H1 (cell line): ENCODE measurements around the gene ALLC. TPM values are rescaled to one million over a fixed set of nuclear protein-coding genes. Genes with fewer than 3 reads are reported as not detected.
A peak's percentile ranks its signal among the peaks of the same experiment; 100 is the strongest.

ENCODE experiments used
- CTCF ChIA-PET: fragments of 300-600 bp; sonication (Branson Sonifier 250); formaldehyde crosslinking; loops from one replicate; lab custom pipeline; 2021; ENCODE audit not compliant: partially characterized antibody; lab: Charles Lee
- POLR2A ChIA-PET: fragments of 300-600 bp; sonication (Branson Sonifier 250); formaldehyde crosslinking; loops from one replicate; lab custom pipeline; 2021; ENCODE audit warnings: inconsistent platforms; ENCODE audit not compliant: partially characterized antibody; lab: Charles Lee
- DNase-seq, 2 experiments: peaks; one replicate each; pipeline versions ENCODE4 v3.0.0 to v3.0.0-alpha.2; 2010 to 2022; ENCODE audit warnings: low spot score in 2 of 2, low read depth in 1 of 2, mixed read lengths in 1 of 2
- FAIRE-seq: peaks from 2 replicates; lab custom pipeline; 2011; peaks lifted over from hg19 to GRCh38; lab: Jason Lieb, UNC
- H2AFZ ChIP-seq: 2 replicates; pipeline ENCODE4 v1.8.1; 2012; ENCODE audit warnings: low read length, inconsistent platforms
- H2AK5ac ChIP-seq: 2 replicates; pipeline ENCODE4 v1.6.1; 2013; ENCODE audit warnings: low read depth, low read length
- H2BK120ac ChIP-seq: replicated peaks from 2 replicates; pipeline ENCODE3; 2013; ENCODE audit warnings: low read depth, low read length, inconsistent platforms
- H2BK12ac ChIP-seq: 2 replicates; pipeline ENCODE4 v1.6.1; 2013; ENCODE audit warnings: low read depth, low read length
- H2BK15ac ChIP-seq: 2 replicates; pipeline ENCODE4 v1.6.1; 2013; ENCODE audit warnings: low read length
- H2BK20ac ChIP-seq: 2 replicates; pipeline ENCODE4 v1.6.1; 2013; ENCODE audit warnings: low read length
- H2BK5ac ChIP-seq: 2 replicates; pipeline ENCODE4 v1.6.1; 2013; ENCODE audit warnings: low read depth, low read length
- H3K14ac ChIP-seq: 2 replicates; pipeline ENCODE4 v1.6.1; 2013; ENCODE audit warnings: inconsistent platforms; ENCODE audit not compliant: insufficient read length
- H3K18ac ChIP-seq: 2 replicates; pipeline ENCODE4 v1.6.1; 2013; ENCODE audit warnings: low read length; ENCODE audit errors: extremely low read depth
- H3K23ac ChIP-seq: 2 replicates; pipeline ENCODE4 v1.6.1; 2013; ENCODE audit warnings: inconsistent platforms; ENCODE audit not compliant: insufficient read length
- H3K23me2 ChIP-seq: 2 replicates; pipeline ENCODE4 v1.6.1; 2013; ENCODE audit warnings: low read depth, low read length
- H3K27ac ChIP-seq: 2 replicates; pipeline ENCODE4 v1.6.1; 2011; ENCODE audit warnings: low read depth, low read length, inconsistent platforms
- H3K27me3 ChIP-seq, 4 experiments: replicated peaks in 1 of 4; 1 replicate in 1 of 4; 2 replicates in 3 of 4; pipeline versions ENCODE4 v1.6.1 to v1.8.1; 2011 to 2013; ENCODE audit warnings: low read length in 3 of 4, mild to moderate bottlenecking in 3 of 4, inconsistent platforms in 2 of 4, mixed read lengths in 2 of 4, moderate library complexity in 1 of 4; ENCODE audit not compliant: control insufficient read depth in 3 of 4, insufficient read depth in 3 of 4; ENCODE audit errors: extremely low read depth in 1 of 4
- H3K36me3 ChIP-seq, 4 experiments: 2 replicates each; pipeline versions ENCODE4 v1.6.1 to v1.8.1; 2011 to 2013; ENCODE audit warnings: mild to moderate bottlenecking in 4 of 4, low read length in 3 of 4, moderate library complexity in 2 of 4, control low read depth in 1 of 4, inconsistent platforms in 1 of 4; ENCODE audit not compliant: insufficient read depth in 4 of 4, control insufficient read depth in 2 of 4
- H3K4ac ChIP-seq: replicated peaks from 2 replicates; pipeline ENCODE3; 2013; ENCODE audit warnings: low read length, low read depth, mixed read lengths, inconsistent platforms; ENCODE audit not compliant: insufficient read length
- H3K4me1 ChIP-seq, 4 experiments: replicated peaks in 1 of 4; 1 replicate in 1 of 4; 2 replicates in 3 of 4; pipeline versions ENCODE4 v1.6.1 to v1.8.1; 2011 to 2013; ENCODE audit warnings: low read length in 3 of 4, inconsistent platforms in 2 of 4, mixed read lengths in 1 of 4; ENCODE audit not compliant: insufficient read depth in 4 of 4, control insufficient read depth in 3 of 4
- H3K4me2 ChIP-seq, 2 experiments: 2 replicates each; pipeline versions ENCODE4 v1.6.1 to v1.8.1; 2011 to 2013; ENCODE audit warnings: low read depth in 2 of 2, low read length in 2 of 2, control low read depth in 1 of 2, inconsistent platforms in 1 of 2, mild to moderate bottlenecking in 1 of 2; ENCODE audit not compliant: insufficient read depth in 1 of 2
- H3K4me3 ChIP-seq, 4 experiments: fragments of 200-600, 300-600 bp in 1 of 4; sonication (generic), shearing (Covaris generic), sonication (Bioruptor Twin) in 1 of 4; 2 replicates each; pipeline versions ENCODE4 v1.5.1 to v1.8.1; 2011 to 2016; ENCODE audit warnings: low read length in 4 of 4, low read depth in 3 of 4, control low read depth in 2 of 4, inconsistent platforms in 2 of 4, mild to moderate bottlenecking in 2 of 4, mixed read lengths in 1 of 4, moderate library complexity in 1 of 4; ENCODE audit not compliant: insufficient read depth in 2 of 4; ENCODE audit errors: extremely low read depth in 1 of 4
- H3K56ac ChIP-seq: replicated peaks from 2 replicates; pipeline ENCODE3; 2013; ENCODE audit warnings: low read depth, mild to moderate bottlenecking, mixed read lengths, low read length, inconsistent platforms; ENCODE audit not compliant: insufficient read length
- H3K79me1 ChIP-seq: 2 replicates; pipeline ENCODE4 v1.6.1; 2013; ENCODE audit warnings: low read depth, low read length, control low read depth
- H3K79me2 ChIP-seq, 2 experiments: 2 replicates each; pipeline versions ENCODE4 v1.6.1 to v1.8.1; 2012 to 2013; ENCODE audit warnings: low read length in 2 of 2, mild to moderate bottlenecking in 2 of 2, inconsistent platforms in 1 of 2; ENCODE audit not compliant: insufficient read depth in 2 of 2, control insufficient read depth in 1 of 2
- H3K9ac ChIP-seq, 4 experiments: replicated peaks in 1 of 4; 1 replicate in 1 of 4; 2 replicates in 3 of 4; pipeline versions ENCODE4 v1.6.1 to v1.8.1; 2011 to 2013; ENCODE audit warnings: low read depth in 3 of 4, low read length in 3 of 4, control low read depth in 2 of 4, mild to moderate bottlenecking in 2 of 4, moderate library complexity in 2 of 4, inconsistent platforms in 1 of 4; ENCODE audit errors: extremely low read depth in 1 of 4
- H3K9me3 ChIP-seq, 2 experiments: 2 replicates each; pipeline versions ENCODE4 v1.6.1 to v1.8.1; 2012 to 2013; ENCODE audit warnings: mild to moderate bottlenecking in 2 of 2, moderate library complexity in 2 of 2, control low read depth in 1 of 2, inconsistent platforms in 1 of 2, low read depth in 1 of 2, low read length in 1 of 2, mixed read lengths in 1 of 2; ENCODE audit not compliant: insufficient read depth in 2 of 2
- H4K20me1 ChIP-seq, 2 experiments: replicated peaks in 1 of 2; 2 replicates each; pipeline versions ENCODE3 to v1.8.1; 2011 to 2013; ENCODE audit warnings: inconsistent platforms in 2 of 2, low read length in 2 of 2, mild to moderate bottlenecking in 1 of 2; ENCODE audit not compliant: insufficient read depth in 2 of 2, control insufficient read depth in 1 of 2
- H4K5ac ChIP-seq: 2 replicates; pipeline ENCODE4 v1.6.1; 2013; ENCODE audit warnings: low read length, low read depth, mixed read lengths, inconsistent platforms; ENCODE audit not compliant: insufficient read length
- H4K8ac ChIP-seq: 2 replicates; pipeline ENCODE4 v1.8.0; 2013; ENCODE audit warnings: mild to moderate bottlenecking, moderate library complexity, low read length, inconsistent platforms; ENCODE audit not compliant: insufficient read depth; ENCODE audit errors: extremely low read depth
- H4K91ac ChIP-seq: replicated peaks from 2 replicates; pipeline ENCODE3; 2013; ENCODE audit warnings: low read length, mixed read lengths, inconsistent platforms; ENCODE audit not compliant: insufficient read length
- CREB1 ChIP-seq: IDR thresholded peaks from 2 replicates; pipeline ENCODE4 v1.6.1; 2012; ENCODE audit warnings: inconsistent platforms
- CTCF ChIP-seq, 3 experiments: IDR thresholded peaks; 1 replicate in 2 of 3; 2 replicates in 1 of 3; pipeline versions ENCODE4 v1.5.1 to v1.6.1; 2011; ENCODE audit warnings: low read length in 3 of 3, mild to moderate bottlenecking in 3 of 3, inconsistent platforms in 2 of 3, low read depth in 1 of 3, moderate library complexity in 1 of 3; ENCODE audit not compliant: insufficient read depth in 1 of 3; ENCODE audit errors: control extremely low read depth in 1 of 3
- EP300 ChIP-seq, 2 experiments: IDR thresholded peaks; 1 replicate in 1 of 2; 2 replicates in 1 of 2; pipeline ENCODE4 v1.6.1; 2011 to 2012; ENCODE audit warnings: low read depth in 2 of 2, low read length in 2 of 2, mild to moderate bottlenecking in 2 of 2, borderline replicate concordance in 1 of 2, inconsistent platforms in 1 of 2, moderate library complexity in 1 of 2
- GABPA ChIP-seq: IDR thresholded peaks from 2 replicates; pipeline ENCODE4 v1.6.1; 2011; ENCODE audit warnings: mild to moderate bottlenecking, low read length, moderate library complexity, borderline replicate concordance; ENCODE audit not compliant: insufficient read depth
- POLR2A ChIP-seq, 2 experiments: IDR thresholded peaks; 1 replicate in 1 of 2; 2 replicates in 1 of 2; pipeline ENCODE4 v1.6.1; 2011; ENCODE audit warnings: low read depth in 2 of 2, low read length in 2 of 2, mild to moderate bottlenecking in 2 of 2; ENCODE audit errors: control extremely low read depth in 1 of 2
- RAD21 ChIP-seq, 2 experiments: IDR thresholded peaks in 1 of 2; conservative IDR thresholded peaks in 1 of 2; 2 replicates each; pipeline ENCODE4 v1.6.1; 2011; ENCODE audit warnings: low read depth in 2 of 2, low read length in 2 of 2, improper control_type of control experiment in 1 of 2, inconsistent platforms in 1 of 2, mild to moderate bottlenecking in 1 of 2, moderate library complexity in 1 of 2
- SIRT6 ChIP-seq: IDR thresholded peaks from one replicate; pipeline ENCODE4 v1.7.1; 2012; ENCODE audit warnings: low read length, inconsistent platforms
- SIX5 ChIP-seq: IDR thresholded peaks from 2 replicates; pipeline ENCODE4 v1.6.1; 2011; ENCODE audit warnings: mild to moderate bottlenecking, low read depth, low read length
- YY1 ChIP-seq: IDR thresholded peaks from 2 replicates; pipeline ENCODE4 v1.6.1; 2011; ENCODE audit warnings: low read depth, mild to moderate bottlenecking, low read length
- WGBS, 2 experiments: shearing (Covaris generic) in 1 of 2; methylation state at CpG; one replicate each; pipeline versions ENCODE4 v1.1.6 to v1.1.7; 2013 to 2015; ENCODE audit warnings: low lambda C conversion rate in 2 of 2, mixed read lengths in 2 of 2, inconsistent platforms in 1 of 2, low coverage in 1 of 2, missing lambda C conversion rate in 1 of 2; ENCODE audit not compliant: insufficient replicate concordance in 2 of 2, insufficient coverage in 1 of 2, insufficient read length in 1 of 2; ENCODE audit errors: extremely low coverage in 1 of 2, missing lambda C conversion rate in 1 of 2; 5-methylcytosine and 5-hydroxymethylcytosine counted together
- polyA plus RNA-seq, 7 experiments: library from polyadenylated mRNA; depleted of rRNA in 3 of 7; stranded (reverse) in 5 of 7; unstranded in 2 of 7; fragments of >200 nt in 5 of 7; fragments of 200-250 nt in 2 of 7; gene quantifications; 1 replicate in 5 of 7; 2 replicates in 1 of 7; 4 replicates in 1 of 7; pipeline versions ENCODE4 v1.2.1 to v1.2.3, GENCODE V29; 2011 to 2013; ENCODE audit warnings: missing spikeins in 2 of 7, mixed read lengths in 2 of 7
- total RNA-seq: library from RNA; stranded (reverse); fragmentation: NEBNext Ultra II Directional; extraction: Animal tissue kit (Norgen Biotek cat#: 25700); gene quantifications from 2 replicates; pipeline ENCODE4 v1.2.1, GENCODE V29; 2021

The ALLC gene
- total and polyA plus RNA-seq, 2 of the 8 experiments (the other 6 are each of a cell fraction or from before 2014, with no cell fraction given): not detected

- no peak overlapping the region for H4K91ac ChIP-seq
- no peaks in the 10 kb centered on the region; a peak in 1 of 4 replicates for H3K9me3 ChIP-seq
- H3K56ac ChIP-seq: no peak overlapping the region
- no peak overlapping the region for H3K27ac ChIP-seq
- no peak overlapping the region for H3K4me2 ChIP-seq
- peaks cover 5 to 24% (median 18%) of the 10 kb centered on the region in 4 experiments for H3K4me1 ChIP-seq
- H3K9ac ChIP-seq: no peak overlapping the region
- WGBS, 2 experiments: 87% methylated on average over 21 of the region's 21 CpGs; no CpG with 5 or more reads in 1 of the 2 experiments
- H2BK15ac ChIP-seq: 0 out of 2 replicates have a peak overlapping the region, but pooled peaks have one; percentile 92
- H4K5ac ChIP-seq: no peak overlapping the region
- peak overlapping the region; percentile 50; the same call in 1 of the 2 replicates for H2BK12ac ChIP-seq
- peaks cover 0 to 2% (median 0%) of the 10 kb centered on the region in 4 experiments; a peak in 1 of 7 replicates for H3K27me3 ChIP-seq
- no peaks in the 10 kb centered on the region for H3K79me2 ChIP-seq
- FAIRE-seq (no peak), DNase-seq (no peak)
- H3K23me2 ChIP-seq: peaks cover 7% of the 10 kb centered on the region; the same call in 1 of the 2 replicates
- H3K14ac ChIP-seq: no peak overlapping the region
- no peaks in the 10 kb centered on the region for H3K36me3 ChIP-seq
- H2AFZ ChIP-seq: no peak overlapping the region
- H2BK20ac ChIP-seq: no peak overlapping the region
- no peak overlapping the region for H2BK5ac ChIP-seq
- H4K8ac ChIP-seq: peak overlapping the region; percentile 66; the same call in 1 of the 2 replicates
- peak overlapping the region; percentile 78; the same call in 1 of the 2 replicates for H2AK5ac ChIP-seq
- CTCF ChIA-PET: interaction anchor here (0.6 to 2.3 kb wide), 8 partner anchors 8 to 465 kb away, joined by 3 to 8 read pairs (median 3); no protein-coding TSS in a partner anchor
- H3K79me1 ChIP-seq: no peaks in the 10 kb centered on the region
- no peak overlapping the region for H3K4me3 ChIP-seq
- no peaks in the 10 kb centered on the region for H4K20me1 ChIP-seq
- no peak overlapping the region for H2BK120ac ChIP-seq
- POLR2A ChIA-PET: interaction anchor here (3.8 to 4.5 kb wide), 2 partner anchors 79 to 97 kb away, joined by 13 to 26 read pairs; partner anchors contain the start of gene RNASEH1
- no peak overlapping the region for H3K23ac ChIP-seq
- no peak overlapping the region for H3K18ac ChIP-seq
- peak overlapping the region; percentile 21 for H3K4ac ChIP-seq
- TF ChIP-seq SIX5 (no peak), SIRT6 (no peak), CREB1 (no peak), YY1 (no peak), RAD21 (IDR thresholded peaks at IDR 0.05 in 1 of 2, conservative IDR thresholded peaks at IDR 0.05 in 1 of 2; ENCODE audit: low read depth in 2 of 2, low read length in 2 of 2) (no peak), GABPA (no peak), POLR2A (IDR thresholded peaks at IDR 0.05; ENCODE audit: control extremely low read depth in 1 of 2, low read depth in 2 of 2, low read length in 2 of 2) (no peak), EP300 (IDR thresholded peaks at IDR 0.05; ENCODE audit: borderline replicate concordance in 1 of 2, low read depth in 2 of 2, low read length in 2 of 2) (no peak), CTCF (IDR thresholded peaks at IDR 0.05; ENCODE audit: control extremely low read depth in 1 of 3, insufficient read depth in 1 of 3, low read depth in 1 of 3, low read length in 3 of 3) (no peak)
Measured at GRCh38 chr2:3654531-3655225, 3.3 kb upstream of the ALLC start.
